Esophagus muscularis mucosa (tissue), 3 donors: ENCODE measurements around the gene RASSF1.

Source experiments
- CTCF ChIP-seq, 3 experiments: fragments of 200-600 bp in 2 of 3; fragments of 450-650 bp in 1 of 3; sonication (generic) in 2 of 3; IDR thresholded peaks; one replicate each; pipeline ENCODE4 v1.5.1; 2017 to 2019; ENCODE audit warnings: antibody characterized with exemption in 3 of 3, mild to moderate bottlenecking in 2 of 3, moderate library complexity in 1 of 3
- POLR2A ChIP-seq: fragments of 450-650 bp; IDR thresholded peaks from one replicate; pipeline ENCODE4 v1.6.1; 2017; ENCODE audit warnings: antibody characterized with exemption, moderate library complexity, mild to moderate bottlenecking, low read depth

- TF ChIP-seq POLR2A: no peak
- TF ChIP-seq CTCF (IDR thresholded peaks at IDR 0.05): no peak
Measured at GRCh38 chr3:50375258-50375931, 34.8 kb upstream of the RASSF1 start.
